ENCODE results near the gene SPARCL1.
"Not testable (repeated sequence)": the region's sequence is repeated elsewhere in the genome, so short reads cannot be mapped to it uniquely, and the experiment has no call there.

SPARCL1 gene

GRCh38 chr4:87490664-87491369, 38.4 kb downstream of the SPARCL1 start:
- ChIA-PET POLR2A (no interaction called here), CTCF (no interaction called here)
- TF ChIP-seq CTBP1 (IDR thresholded peaks at IDR 0.05; ENCODE audit: borderline replicate concordance) = no peak
- no peak for TF ChIP-seq FOXK2 (IDR thresholded peaks at IDR 0.05)
- TF ChIP-seq SP1 (IDR thresholded peaks at IDR 0.05) = no peak
- no peak for TF ChIP-seq ZNF384 (IDR thresholded peaks at IDR 0.05)
- no peak for TF ChIP-seq ELF4 (IDR thresholded peaks at IDR 0.05)
- no peak for TF ChIP-seq PKNOX1 (IDR thresholded peaks at IDR 0.05)
- no peak for TF ChIP-seq FOXM1 (IDR thresholded peaks at IDR 0.05; ENCODE audit: borderline replicate concordance)
- DNase-seq (ENCODE audit: extremely low spot score) = no peak

- CTCF ChIA-PET = no interaction called here
Observed at GRCh38 chr4:87489678-87490077, 39.5 kb downstream of the SPARCL1 start.

GRCh38 chr4:87488666-87489065, 40.5 kb downstream of the SPARCL1 start:
- CTCF ChIA-PET, POLR2A ChIA-PET: not testable (repeated sequence)

More at GRCh38 chr4:87489678-87490077, 39.5 kb downstream of the SPARCL1 start:
- TF ChIP-seq ZNF384 (IDR thresholded peaks at IDR 0.05) = no peak
- no peak for TF ChIP-seq LEF1 (IDR thresholded peaks at IDR 0.05; ENCODE audit: borderline replicate concordance)
- POLR2A ChIA-PET = interaction anchor here (0.6 kb wide), 1 partner anchor 297 kb away, joined by 3 read pairs; no protein-coding TSS in a partner anchor
- DNase-seq (ENCODE audit: extremely low spot score) = no peak

GRCh38 chr4:87483247-87483646, 45.9 kb downstream of the SPARCL1 start:
- CTCF ChIA-PET; DNase-seq (ENCODE audit: extremely low spot score); POLR2A ChIA-PET: not testable (repeated sequence)

More at GRCh38 chr4:87488666-87489065, 40.5 kb downstream of the SPARCL1 start:
- DNase-seq (ENCODE audit: extremely low spot score) = not testable (repeated sequence)

GRCh38 chr4:87481377-87481776, 47.8 kb downstream of the SPARCL1 start:
- ChIA-PET POLR2A (no interaction called here), CTCF (no interaction called here)
- no peak for DNase-seq (ENCODE audit: extremely low spot score)
- TF ChIP-seq CTBP1 (IDR thresholded peaks at IDR 0.05; ENCODE audit: borderline replicate concordance) = no peak
- no peak for TF ChIP-seq SUZ12 (IDR thresholded peaks at IDR 0.05)
- TF ChIP-seq ARNT (IDR thresholded peaks at IDR 0.05) = no peak
- TF ChIP-seq ELF4 (IDR thresholded peaks at IDR 0.05) = no peak
- TF ChIP-seq TARDBP (IDR thresholded peaks at IDR 0.05) = no peak
- no peak for TF ChIP-seq SP1 (IDR thresholded peaks at IDR 0.05)
- no peak for TF ChIP-seq FOXA1 (IDR thresholded peaks at IDR 0.05)
- no peak for TF ChIP-seq FOXM1 (IDR thresholded peaks at IDR 0.05; ENCODE audit: borderline replicate concordance)
- no peak for TF ChIP-seq PKNOX1 (IDR thresholded peaks at IDR 0.05)
- TF ChIP-seq HDGF (IDR thresholded peaks at IDR 0.05; ENCODE audit: borderline replicate concordance) = no peak
- TF ChIP-seq NFRKB (IDR thresholded peaks at IDR 0.05) = no peak
- no peak for TF ChIP-seq BHLHE40 (IDR thresholded peaks at IDR 0.05; ENCODE audit: borderline replicate concordance)
- no peak for TF ChIP-seq FOXK2 (IDR thresholded peaks at IDR 0.05)
- TF ChIP-seq ZNF384 (IDR thresholded peaks at IDR 0.05) = no peak
- TF ChIP-seq L3MBTL2 (conservative IDR thresholded peaks at IDR 0.05) = no peak
- TF ChIP-seq LEF1 (IDR thresholded peaks at IDR 0.05; ENCODE audit: borderline replicate concordance) = no peak

- CTCF ChIA-PET = interaction anchor here (0.7 kb wide), 1 partner anchor 979 kb away, joined by 3 read pairs; no protein-coding TSS in a partner anchor
- POLR2A ChIA-PET = no interaction called here
- TF ChIP-seq TARDBP (IDR thresholded peaks at IDR 0.05) (no peak), FOXM1 (IDR thresholded peaks at IDR 0.05; ENCODE audit: borderline replicate concordance) (no peak), LEF1 (IDR thresholded peaks at IDR 0.05; ENCODE audit: borderline replicate concordance) (no peak), ZNF384 (IDR thresholded peaks at IDR 0.05) (no peak), FOXA1 (IDR thresholded peaks at IDR 0.05) (no peak), CTBP1 (IDR thresholded peaks at IDR 0.05; ENCODE audit: borderline replicate concordance) (no peak), HDGF (IDR thresholded peaks at IDR 0.05; ENCODE audit: borderline replicate concordance) (no peak), FOXK2 (IDR thresholded peaks at IDR 0.05) (no peak), PKNOX1 (IDR thresholded peaks at IDR 0.05) (no peak), NFRKB (IDR thresholded peaks at IDR 0.05) (no peak), BHLHE40 (IDR thresholded peaks at IDR 0.05; ENCODE audit: borderline replicate concordance) (no peak), ELF4 (IDR thresholded peaks at IDR 0.05) (no peak), ARNT (IDR thresholded peaks at IDR 0.05) (no peak), L3MBTL2 (conservative IDR thresholded peaks at IDR 0.05) (no peak), SUZ12 (IDR thresholded peaks at IDR 0.05) (no peak), SP1 (IDR thresholded peaks at IDR 0.05) (no peak)
- no peak for DNase-seq (ENCODE audit: extremely low spot score)
Observed at GRCh38 chr4:87478732-87479250, 50.4 kb downstream of the SPARCL1 start.

GRCh38 chr4:87476934-87477333, 52.2 kb downstream of the SPARCL1 start:
- ChIA-PET POLR2A (no interaction called here), CTCF (interaction anchor here (0.7 kb wide), 1 partner anchor 83 kb away, joined by 3 read pairs; no protein-coding TSS in a partner anchor)
- DNase-seq (ENCODE audit: extremely low spot score) = no peak
- TF ChIP-seq LEF1 (IDR thresholded peaks at IDR 0.05; ENCODE audit: borderline replicate concordance) (no peak), FOXM1 (IDR thresholded peaks at IDR 0.05; ENCODE audit: borderline replicate concordance) (no peak), ARNT (IDR thresholded peaks at IDR 0.05) (no peak), SUZ12 (IDR thresholded peaks at IDR 0.05) (no peak), NFRKB (IDR thresholded peaks at IDR 0.05) (no peak), FOXK2 (IDR thresholded peaks at IDR 0.05) (no peak), FOXA1 (IDR thresholded peaks at IDR 0.05) (no peak)
